Measurements from ENCODE around the gene SPANXN4.

Gene SPANXN4

GRCh38 chrX:143025628-143026027 lies at the start of gene SPANXN4:
SPANXN4 (plus strand) TSS chrX:143025928; CDS start chrX:143026015, 87 bp downstream.
- DNase-seq (ENCODE audit: low spot score): no peak

- DNase-seq (ENCODE audit: low spot score): no peak
Observed at GRCh38 chrX:142977128-142977914, 48.4 kb upstream of the SPANXN4 start.

GRCh38 chrX:142978130-142978684 lies 47.5 kb upstream of the SPANXN4 start:
- no peak for DNase-seq (ENCODE audit: low spot score)

- DNase-seq (ENCODE audit: low spot score): no peak
Observed at GRCh38 chrX:142982679-142983078, 43.0 kb upstream of the SPANXN4 start.

- DNase-seq (ENCODE audit: low spot score): no peak
Observed at GRCh38 chrX:142994988-142995387, 30.7 kb upstream of the SPANXN4 start.

- DNase-seq (ENCODE audit: low spot score): no peak
Observed at GRCh38 chrX:142998447-142999198, 27.1 kb upstream of the SPANXN4 start.

- DNase-seq (ENCODE audit: low spot score): no peak
Observed at GRCh38 chrX:142999199-142999701, 26.5 kb upstream of the SPANXN4 start.

GRCh38 chrX:143002206-143002605 lies 23.5 kb upstream of the SPANXN4 start:
- DNase-seq (ENCODE audit: low spot score): no peak

- DNase-seq (ENCODE audit: low spot score): no peak
Observed at GRCh38 chrX:143017272-143017671, 8.5 kb upstream of the SPANXN4 start.

GRCh38 chrX:143027275-143027674 lies 1.5 kb downstream of the SPANXN4 start:
- DNase-seq (ENCODE audit: low spot score): no peak

- no peak for DNase-seq (ENCODE audit: low spot score)
Observed at GRCh38 chrX:143047511-143047910, 21.8 kb downstream of the SPANXN4 start.

GRCh38 chrX:143058120-143058519 lies 32.4 kb downstream of the SPANXN4 start:
- DNase-seq (ENCODE audit: low spot score): no peak

- DNase-seq (ENCODE audit: low spot score): no peak
Observed at GRCh38 chrX:143081231-143081630, 55.5 kb downstream of the SPANXN4 start.

GRCh38 chrX:143082537-143082936 lies 56.8 kb downstream of the SPANXN4 start:
- DNase-seq (ENCODE audit: low spot score): no peak
